Activated CD4-positive, alpha-beta T cell treated with anti-CD3 and anti-CD28 coated beads, Interleukin-2, Interleukin-4, amounts not matched to agents 100 ng/mL and 50 ng/mL, durations not matched to agents 16 hours and 8 hours (primary cell): ENCODE results near the gene RGS8.
"Not testable (repeated sequence)": the region's sequence is repeated elsewhere in the genome, so short reads cannot be mapped to it uniquely, and the experiment has no call there.

Experiments used
- DNase-seq: peaks from one replicate; pipeline ENCODE4 v3.0.0-alpha.2; 2020; ENCODE audit warnings: low spot score

Gene RGS8

GRCh38 chr1:182702826-182703524 lies 18.6 kb upstream of the RGS8 start:
- no peak for DNase-seq

GRCh38 chr1:182700351-182700709 lies 15.9 kb upstream of the RGS8 start:
- DNase-seq = no peak

GRCh38 chr1:182699393-182700350 lies 15.3 kb upstream of the RGS8 start:
- no peak for DNase-seq

- no peak for DNase-seq
Measured at GRCh38 chr1:182698971-182699370, 14.6 kb upstream of the RGS8 start.

GRCh38 chr1:182693139-182693538 lies 8.8 kb upstream of the RGS8 start:
- DNase-seq = not testable (repeated sequence)

- no peak for DNase-seq
Measured at GRCh38 chr1:182690886-182691443, 6.6 kb upstream of the RGS8 start.

GRCh38 chr1:182688436-182689205 lies 4.2 kb upstream of the RGS8 start:
- no peak for DNase-seq

- no peak for DNase-seq
Measured at GRCh38 chr1:182687361-182687760, 3.0 kb upstream of the RGS8 start.

GRCh38 chr1:182686446-182686845 lies 2.1 kb upstream of the RGS8 start:
- DNase-seq = no peak

GRCh38 chr1:182685215-182685614 lies 828 bp upstream of the RGS8 start:
- no peak for DNase-seq

- DNase-seq = no peak
Measured at GRCh38 chr1:182682898-182683501, 1.4 kb downstream of the RGS8 start.

- no peak for DNase-seq
Measured at GRCh38 chr1:182682406-182682805, 2.0 kb downstream of the RGS8 start.

- DNase-seq = no peak
Measured at GRCh38 chr1:182681568-182681912, 2.8 kb downstream of the RGS8 start.

- peak; percentile 42 for DNase-seq
Measured at GRCh38 chr1:182680901-182681567, 3.4 kb downstream of the RGS8 start.

GRCh38 chr1:182680408-182680807 lies 4.0 kb downstream of the RGS8 start:
- DNase-seq = no peak

GRCh38 chr1:182679684-182680083 lies 4.7 kb downstream of the RGS8 start:
- DNase-seq = no peak

GRCh38 chr1:182677397-182678098 lies 6.8 kb downstream of the RGS8 start:
- DNase-seq = no peak

GRCh38 chr1:182676274-182676673 lies 8.1 kb downstream of the RGS8 start:
- DNase-seq = no peak

- DNase-seq = no peak
Measured at GRCh38 chr1:182674346-182675246, 9.8 kb downstream of the RGS8 start.

- no peak for DNase-seq
Measured at GRCh38 chr1:182672487-182672836, 11.9 kb downstream of the RGS8 start.
